Stomach (tissue), 9 donors: Measurements from ENCODE around the gene KIRREL3. TPM values are rescaled to one million over a fixed set of nuclear protein-coding genes. Genes with fewer than 3 reads are reported as not detected.

Source experiments
- DNase-seq, 2 donors: peaks; one replicate each; pipeline versions ENCODE4 v3.0.0 to v3.0.0-alpha.2; 2013 to 2019
- H3K27ac ChIP-seq, 5 donors: fragments of 200-600 bp in 4 of 5; sonication (generic) in 4 of 5; one replicate each; pipeline ENCODE4 v1.5.1; 2013 to 2019; ENCODE audit warnings: mild to moderate bottlenecking in 1 of 5, moderate library complexity in 1 of 5
- H3K27me3 ChIP-seq, 3 donors: fragments of 200-600 bp; sonication (generic); one replicate each; pipeline ENCODE4 v1.5.1; 2017 to 2019; ENCODE audit warnings: mixed run types in 1 of 3
- H3K36me3 ChIP-seq, 4 donors: fragments of 200-600 bp; sonication (generic); 1 replicate in 3 of 4; 2 replicates in 1 of 4; pipeline ENCODE4 v1.5.1; 2016 to 2019
- H3K4me1 ChIP-seq, 4 donors: fragments of 200-600 bp; sonication (generic); one replicate each; pipeline ENCODE4 v1.5.1; 2016 to 2019
- H3K4me3 ChIP-seq, 4 donors: fragments of 200-600 bp; sonication (generic) in 3 of 4; one replicate each; pipeline ENCODE4 v1.5.1; 2016 to 2019; ENCODE audit warnings: mild to moderate bottlenecking in 1 of 4
- H3K9me3 ChIP-seq, 4 donors: fragments of 200-600 bp; sonication (generic); one replicate each; pipeline ENCODE4 v1.5.1; 2016 to 2019
- EP300 ChIP-seq: sonication (generic); formaldehyde crosslinking; IDR thresholded peaks from one replicate; pipeline ENCODE4 v1.6.1; 2017; ENCODE audit warnings: antibody characterized with exemption
- POLR2A ChIP-seq, 4 donors: fragments of 450-650 bp; IDR thresholded peaks; one replicate each; pipeline ENCODE4 v1.6.1; 2016; ENCODE audit warnings: antibody characterized with exemption in 4 of 4, control low read depth in 2 of 4, mild to moderate bottlenecking in 1 of 4, moderate library complexity in 1 of 4
- POLR2AphosphoS5 ChIP-seq, 3 donors: sonication (generic); formaldehyde crosslinking; IDR thresholded peaks; one replicate each; pipeline ENCODE4 v1.6.1; 2016; ENCODE audit warnings: antibody characterized with exemption in 3 of 3
- WGBS, 5 donors: extraction: QIAGEN DNeasy Blood & Tissue Kit in 3 of 5; methylation state at CpG; one replicate each; pipeline versions ENCODE4 v1.1.5 to v1.1.7; 2013 to 2018; 5-methylcytosine and 5-hydroxymethylcytosine counted together
- intact Hi-C: fragments of 100-400 bp; cut with DNase I; formaldehyde crosslinking; loops from one replicate; pipeline ENCODE4 v1.15.1; 2023; ENCODE audit warnings: low total_unique reads
- polyA plus RNA-seq, 3 donors: library from polyadenylated mRNA; stranded (reverse); fragments of 200-250 nt; gene quantifications; one replicate each; pipeline ENCODE4 v1.2.3, GENCODE V29; 2013
- total RNA-seq, 5 donors: library from RNA; depleted of rRNA; stranded (reverse); fragments of >200 nt; gene quantifications; one replicate each; pipeline versions ENCODE4 v1.1.0 to v1.2.3, GENCODE V29; 2014 to 2016
- TF ChIP-seq, protein P1 (sequence below), 7 experiments: fragments of 450-650 bp in 4 of 7; fragments of 200-600 bp in 3 of 7; sonication (generic) in 3 of 7; IDR thresholded peaks; one replicate each; pipeline ENCODE4 v1.5.1; 2016 to 2019; ENCODE audit warnings: antibody characterized with exemption in 7 of 7, control low read depth in 2 of 7, mild to moderate bottlenecking in 1 of 7
- donor health status: healthy with polysubstance abuse.
- donor health status: Bipolar disorder and iron deficiency.
- donor health status: healthy.

KIRREL3 gene
- total and polyA plus RNA-seq, 8 donors, result 0.10 to 1.7 (median 0.38) TPM; not detected in 4

DNA sequence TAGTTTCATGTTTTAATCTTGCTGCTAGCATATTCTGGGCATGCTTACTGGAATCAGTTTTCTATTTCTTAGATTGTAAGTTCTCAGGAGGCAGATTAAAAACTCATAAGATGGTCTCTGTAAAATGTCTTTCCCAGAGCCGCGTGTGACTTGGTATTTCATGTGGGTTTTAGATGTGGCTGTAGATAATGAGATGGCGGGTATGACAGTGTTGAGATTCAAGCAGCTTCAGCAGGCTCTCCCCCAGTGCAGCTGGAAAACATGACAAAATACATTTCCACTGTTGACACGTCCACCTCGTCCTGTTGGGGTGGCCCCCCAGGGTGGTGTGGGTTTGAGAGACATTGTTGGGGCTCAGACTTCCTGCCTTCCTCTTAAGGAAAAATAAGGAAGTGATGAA lies 106.8 kb downstream of the KIRREL3 start:
- H3K27me3 ChIP-seq, result no peaks in the 10 kb centered on the region
- intact Hi-C loops, result no loop called here
- peak in 1 of 2 donors; percentile 16 for DNase-seq
- H3K36me3 ChIP-seq, result no peaks in the 10 kb centered on the region
- no peak for TF ChIP-seq EP300
- TF ChIP-seq, protein P1, sequence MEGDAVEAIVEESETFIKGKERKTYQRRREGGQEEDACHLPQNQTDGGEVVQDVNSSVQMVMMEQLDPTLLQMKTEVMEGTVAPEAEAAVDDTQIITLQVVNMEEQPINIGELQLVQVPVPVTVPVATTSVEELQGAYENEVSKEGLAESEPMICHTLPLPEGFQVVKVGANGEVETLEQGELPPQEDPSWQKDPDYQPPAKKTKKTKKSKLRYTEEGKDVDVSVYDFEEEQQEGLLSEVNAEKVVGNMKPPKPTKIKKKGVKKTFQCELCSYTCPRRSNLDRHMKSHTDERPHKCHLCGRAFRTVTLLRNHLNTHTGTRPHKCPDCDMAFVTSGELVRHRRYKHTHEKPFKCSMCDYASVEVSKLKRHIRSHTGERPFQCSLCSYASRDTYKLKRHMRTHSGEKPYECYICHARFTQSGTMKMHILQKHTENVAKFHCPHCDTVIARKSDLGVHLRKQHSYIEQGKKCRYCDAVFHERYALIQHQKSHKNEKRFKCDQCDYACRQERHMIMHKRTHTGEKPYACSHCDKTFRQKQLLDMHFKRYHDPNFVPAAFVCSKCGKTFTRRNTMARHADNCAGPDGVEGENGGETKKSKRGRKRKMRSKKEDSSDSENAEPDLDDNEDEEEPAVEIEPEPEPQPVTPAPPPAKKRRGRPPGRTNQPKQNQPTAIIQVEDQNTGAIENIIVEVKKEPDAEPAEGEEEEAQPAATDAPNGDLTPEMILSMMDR (IDR thresholded peaks at IDR 0.05), result no peak
- TF ChIP-seq POLR2AphosphoS5 (IDR thresholded peaks at IDR 0.05), result no peak
- peaks cover 0 to 21% (median 10%) of the 10 kb centered on the region in 4 donors for H3K9me3 ChIP-seq
- H3K4me1 ChIP-seq, result no peaks in the 10 kb centered on the region
- no peak overlapping the region for H3K27ac ChIP-seq
- WGBS, 5 donors, result 43 to 55% (median 52%) methylated on average over 5 of the region's 5 CpGs
- H3K4me3 ChIP-seq, result no peak overlapping the region

DNA sequence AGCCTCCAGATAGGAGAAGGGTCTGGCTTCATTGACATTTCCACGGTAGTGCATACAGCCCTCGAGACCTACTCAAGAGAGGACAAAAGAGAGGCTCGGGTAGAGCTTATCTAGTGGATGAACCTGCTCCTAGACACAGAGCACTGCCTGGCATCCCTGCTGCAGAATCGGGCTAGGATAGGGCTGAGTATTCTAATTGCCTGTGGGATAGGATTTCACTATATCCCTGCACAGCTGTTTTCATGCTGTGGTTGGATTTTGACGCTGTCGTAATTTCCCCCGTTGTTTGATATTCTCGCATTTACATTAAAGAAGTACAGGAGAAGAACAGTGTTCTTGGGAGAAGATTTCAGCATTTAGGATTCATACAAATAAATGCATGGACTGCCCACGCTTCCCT lies 107.8 kb downstream of the KIRREL3 start:
- Histone ChIP-seq H3K27ac (no peak overlapping the region), H3K36me3 (no peaks in the 10 kb centered on the region), H3K4me3 (no peak overlapping the region), H3K27me3 (no peaks in the 10 kb centered on the region), H3K4me1 (no peaks in the 10 kb centered on the region), H3K9me3 (peaks cover 0 to 21% (median 10%) of the 10 kb centered on the region in 4 donors)
- 57 to 76% (median 63%) methylated on average over 8 to 9 of the region's 9 CpGs for WGBS, 5 donors
- intact Hi-C loops, result no loop called here
- TF ChIP-seq EP300 (no peak), POLR2AphosphoS5 (IDR thresholded peaks at IDR 0.05) (no peak), POLR2A (IDR thresholded peaks at IDR 0.05) (no peak)
- TF ChIP-seq, protein P1 (IDR thresholded peaks at IDR 0.05), result no peak
- no peak for DNase-seq

DNA sequence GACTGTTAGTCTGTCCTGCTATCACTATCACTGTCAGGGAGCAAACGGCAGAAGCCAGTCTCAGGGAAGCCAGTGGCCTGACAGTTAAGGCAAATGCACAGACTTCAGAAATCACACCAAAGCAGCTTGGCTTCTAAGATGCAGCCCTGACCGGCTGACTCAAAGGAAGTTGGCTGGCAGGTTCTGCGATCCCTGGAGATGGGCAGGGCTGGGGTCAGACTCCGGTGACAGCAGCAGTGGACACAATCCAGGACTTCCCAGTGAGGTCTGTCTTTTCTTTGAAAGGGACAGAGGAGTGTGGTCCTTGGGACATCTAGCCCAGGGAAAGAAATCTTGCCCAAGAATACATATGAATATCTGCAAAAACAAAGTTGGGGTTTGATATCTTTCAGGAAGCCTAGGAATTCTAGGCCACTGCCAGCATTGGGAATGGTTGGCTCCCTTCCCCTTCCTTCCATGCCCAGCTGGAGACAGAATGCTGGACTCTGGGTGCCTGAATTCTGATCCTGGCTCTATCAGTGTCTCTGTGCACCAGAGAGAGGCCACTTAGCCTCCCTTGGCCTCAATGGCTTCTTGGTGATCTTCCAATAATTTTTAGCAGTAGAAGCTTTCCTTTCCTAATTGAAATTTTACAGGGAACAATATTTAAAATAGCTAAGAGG lies 108.9 kb downstream of the KIRREL3 start:
- H3K9me3 ChIP-seq, result peaks cover 0 to 14% (median 10%) of the 10 kb centered on the region in 4 donors
- no peak overlapping the region for H3K27ac ChIP-seq
- H3K4me3 ChIP-seq, result no peak overlapping the region
- no peaks in the 10 kb centered on the region for H3K36me3 ChIP-seq
- DNase-seq, result peak in 1 of 2 donors; percentile 13
- H3K4me1 ChIP-seq, result no peaks in the 10 kb centered on the region
- H3K27me3 ChIP-seq, result no peaks in the 10 kb centered on the region
- intact Hi-C loops, result no loop called here
- no peak for TF ChIP-seq EP300
- TF ChIP-seq POLR2AphosphoS5 (IDR thresholded peaks at IDR 0.05), result no peak
- TF ChIP-seq, protein P1 (IDR thresholded peaks at IDR 0.05), result no peak
- no peak for TF ChIP-seq POLR2A (IDR thresholded peaks at IDR 0.05)
- 43 to 67% (median 46%) methylated on average over 4 of the region's 4 CpGs for WGBS, 5 donors

DNA sequence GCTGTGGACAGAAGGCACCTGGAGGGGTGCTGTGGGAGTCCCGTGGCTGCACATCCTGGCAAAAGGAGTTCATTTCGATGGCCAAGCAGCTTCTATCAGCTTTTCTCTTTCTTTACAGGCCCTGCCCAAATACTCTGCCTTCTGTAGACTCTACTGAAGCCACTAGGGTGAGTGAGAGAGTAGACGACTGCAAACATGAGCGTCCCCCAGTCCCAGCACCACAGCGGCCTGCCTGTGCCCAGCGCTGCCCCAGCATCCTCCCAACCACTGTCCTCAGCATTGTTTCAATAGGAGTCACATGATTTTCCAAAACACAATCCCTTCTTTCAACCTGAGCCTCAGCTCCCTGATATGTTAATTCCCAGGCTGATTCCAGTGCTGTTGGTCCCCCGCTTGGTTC lies 110.0 kb downstream of the KIRREL3 start:
- intact Hi-C loops, result no loop called here
- H3K27me3 ChIP-seq, result no peaks in the 10 kb centered on the region
- H3K36me3 ChIP-seq, result no peaks in the 10 kb centered on the region
- H3K4me1 ChIP-seq, result no peaks in the 10 kb centered on the region
- H3K4me3 ChIP-seq, result no peak overlapping the region
- no peak for DNase-seq
- H3K9me3 ChIP-seq, result peaks cover 0 to 3% (median 1%) of the 10 kb centered on the region in 4 donors
- 58 to 77% (median 70%) methylated on average over 7 of the region's 7 CpGs for WGBS, 5 donors
- TF ChIP-seq, protein P1 (IDR thresholded peaks at IDR 0.05), result no peak
- TF ChIP-seq POLR2AphosphoS5 (IDR thresholded peaks at IDR 0.05) (no peak), POLR2A (IDR thresholded peaks at IDR 0.05) (no peak), EP300 (no peak)
- no peak overlapping the region for H3K27ac ChIP-seq
